ENCODE data around the gene PRKAG2. TPM values are rescaled to one million over a fixed set of nuclear protein-coding genes. Genes with fewer than 3 reads are reported as not detected.

The PRKAG2 gene
- total RNA-seq, 4 donors from 2014 or later, result 7.5 to 14.3 (median 12.2) TPM

- TF ChIP-seq POLR2A (IDR thresholded peaks at IDR 0.05), result no peak
- no peak for TF ChIP-seq CTCF (IDR thresholded peaks at IDR 0.05)
- DNase-seq (ENCODE audit: low spot score in 2 of 2), result no peak
- no peak overlapping the region for H3K4me3 ChIP-seq (ENCODE audit: low read depth, poor library complexity, severe bottlenecking)
- intact Hi-C loops (cut with DNase I; ENCODE audit: low total_unique reads), result no loop called here
Observed at GRCh38 chr7:151544183-151544582, 332.7 kb downstream of the PRKAG2 start.

GRCh38 chr7:151542606-151543130 is 334.2 kb downstream of the PRKAG2 start:
- no peak for TF ChIP-seq CTCF (IDR thresholded peaks at IDR 0.05)
- no peak for TF ChIP-seq POLR2A (IDR thresholded peaks at IDR 0.05)
- no peak for DNase-seq (ENCODE audit: low spot score in 2 of 2)
- WGBS, 2 donors, result 92 to 93% methylated on average over 6 of the region's 6 CpGs
- intact Hi-C loops (cut with DNase I; ENCODE audit: low total_unique reads), result no loop called here
- no peak overlapping the region for H3K4me3 ChIP-seq (ENCODE audit: low read depth, poor library complexity, severe bottlenecking)

GRCh38 chr7:151541709-151542499 is 335.0 kb downstream of the PRKAG2 start:
- intact Hi-C loops (cut with DNase I; ENCODE audit: low total_unique reads), result no loop called here
- DNase-seq (ENCODE audit: low spot score in 2 of 2), result no peak
- TF ChIP-seq CTCF (IDR thresholded peaks at IDR 0.05) (no peak), POLR2A (IDR thresholded peaks at IDR 0.05) (no peak)
- H3K4me3 ChIP-seq (ENCODE audit: low read depth, poor library complexity, severe bottlenecking), result no peak overlapping the region
- WGBS, 2 donors, result 88 to 91% methylated on average over 17 of the region's 17 CpGs

- no peak for DNase-seq (ENCODE audit: low spot score in 2 of 2)
- TF ChIP-seq CTCF (IDR thresholded peaks at IDR 0.05) (no peak), POLR2A (IDR thresholded peaks at IDR 0.05) (no peak)
- intact Hi-C loops (cut with DNase I; ENCODE audit: low total_unique reads), result no loop called here
- 93% methylated on average over 4 of the region's 4 CpGs for WGBS, 2 donors
- no peak overlapping the region for H3K4me3 ChIP-seq (ENCODE audit: low read depth, poor library complexity, severe bottlenecking)
Observed at GRCh38 chr7:151540146-151540545, 336.8 kb downstream of the PRKAG2 start.

GRCh38 chr7:151539088-151539671 is 337.7 kb downstream of the PRKAG2 start:
- no peak for TF ChIP-seq CTCF (IDR thresholded peaks at IDR 0.05)
- TF ChIP-seq POLR2A (IDR thresholded peaks at IDR 0.05), result no peak
- 72 to 83% methylated on average over 9 of the region's 9 CpGs for WGBS, 2 donors
- no peak for DNase-seq (ENCODE audit: low spot score in 2 of 2)
- intact Hi-C loops (cut with DNase I; ENCODE audit: low total_unique reads), result no loop called here
- no peak overlapping the region for H3K4me3 ChIP-seq (ENCODE audit: low read depth, poor library complexity, severe bottlenecking)

All from lower leg skin (tissue), 4 donors.